SH-SY5Y (cell line): ENCODE results near the gene FAM222B.

ENCODE experiments used
- GATA2 ChIP-seq: IDR thresholded peaks from 2 replicates; pipeline ENCODE4 v1.6.1; 2011; ENCODE audit warnings: mild to moderate bottlenecking, low read depth, low read length
- GATA3 ChIP-seq: IDR thresholded peaks from 2 replicates; pipeline ENCODE4 v1.6.1; 2011; ENCODE audit warnings: low read depth, mild to moderate bottlenecking, low read length, moderate library complexity

- TF ChIP-seq GATA2 (no peak), GATA3 (no peak)
These were observed 20.0 kb upstream of the FAM222B start for GRCh38 chr17:28862561-28862960.
